Hepatocyte (in vitro differentiated cells): ENCODE measurements around the gene MED29. TPM values are rescaled to one million over a fixed set of nuclear protein-coding genes. Genes with fewer than 3 reads are reported as not detected.

ENCODE experiments used
- DNase-seq: peaks from one replicate; pipeline ENCODE4 v3.0.0-alpha.2; 2016; ENCODE audit warnings: low spot score
- H2AFZ ChIP-seq: fragments of 200-600 bp; sonication (generic); 2 replicates; pipeline ENCODE4 v1.6.0; 2016; ENCODE audit warnings: antibody characterized with exemption, mild to moderate bottlenecking
- H3K27ac ChIP-seq: fragments of 200-600 bp; sonication (generic); 2 replicates; pipeline ENCODE4 v1.5.1; 2016; ENCODE audit warnings: mild to moderate bottlenecking
- H3K27me3 ChIP-seq: fragments of 200-600 bp; sonication (generic); 2 replicates; pipeline ENCODE4 v1.6.1; 2016
- H3K36me3 ChIP-seq: fragments of 200-600 bp; sonication (generic); replicated peaks from 2 replicates; pipeline ENCODE4 v1.5.1; 2016; ENCODE audit warnings: low read depth; ENCODE audit not compliant: insufficient read depth
- H3K4me1 ChIP-seq: fragments of 200-600 bp; sonication (generic); 2 replicates; pipeline ENCODE4 v1.5.1; 2016; ENCODE audit warnings: mild to moderate bottlenecking, moderate library complexity; ENCODE audit not compliant: insufficient read depth
- H3K4me2 ChIP-seq: fragments of 200-600 bp; sonication (generic); 2 replicates; pipeline ENCODE4 v1.6.0; 2016
- H3K4me3 ChIP-seq: fragments of 200-600 bp; sonication (generic); 2 replicates; pipeline ENCODE4 v1.5.1; 2016; ENCODE audit warnings: mild to moderate bottlenecking
- H3K79me2 ChIP-seq: fragments of 200-600 bp; sonication (generic); 2 replicates; pipeline ENCODE4 v1.6.0; 2017; ENCODE audit warnings: mild to moderate bottlenecking
- H3K9me2 ChIP-seq: fragments of 200-600 bp; sonication (generic); replicated peaks from 2 replicates; pipeline ENCODE4 v1.6.0; 2017; ENCODE audit warnings: mild to moderate bottlenecking; ENCODE audit not compliant: insufficient read depth
- H3K9me3 ChIP-seq: fragments of 200-600 bp; sonication (generic); 2 replicates; pipeline ENCODE4 v1.5.1; 2016; ENCODE audit warnings: low read depth, mild to moderate bottlenecking
- H4K20me1 ChIP-seq: fragments of 200-600 bp; sonication (generic); 2 replicates; pipeline ENCODE4 v1.6.0; 2016; ENCODE audit warnings: mild to moderate bottlenecking; ENCODE audit not compliant: insufficient read depth, poor library complexity, severe bottlenecking
- CTCF ChIP-seq: fragments of 200-600 bp; sonication (generic); IDR thresholded peaks from 2 replicates; pipeline ENCODE4 v1.5.1; 2016; ENCODE audit warnings: antibody characterized with exemption, mild to moderate bottlenecking; ENCODE audit not compliant: poor library complexity
- EZH2 ChIP-seq: fragments of 200-600 bp; sonication (generic); IDR thresholded peaks from 2 replicates; pipeline ENCODE4 v1.6.1; 2016; ENCODE audit warnings: antibody characterized with exemption, mild to moderate bottlenecking, borderline replicate concordance
- EZH2phosphoT487 ChIP-seq: fragments of 200-600 bp; sonication (generic); IDR thresholded peaks from one replicate; pipeline ENCODE4 v1.6.1; 2018; ENCODE audit warnings: antibody characterized with exemption, mild to moderate bottlenecking, low read depth, moderate library complexity; ENCODE audit not compliant: unreplicated experiment, severe bottlenecking
- WGBS: methylation state at CpG from one replicate; pipeline ENCODE4 v1.1.6; 2016; ENCODE audit warnings: low lambda C conversion rate; ENCODE audit errors: missing lambda C conversion rate; 5-methylcytosine and 5-hydroxymethylcytosine counted together
- polyA plus RNA-seq: library from polyadenylated mRNA; unstranded; fragments of >200 nt; fragmentation: Nextera tagmentation; extraction: Ambion mirVana; gene quantifications from 2 replicates; pipeline ENCODE4 v1.2.1, GENCODE V29; 2016
- total RNA-seq: library from RNA; depleted of rRNA; stranded (reverse); fragments of >200 nt; gene quantifications from 2 replicates; pipeline ENCODE4 v1.2.3, GENCODE V29; 2014

MED29 gene
- total and polyA plus RNA-seq, 2 experiments from 2014 or later: 18.9 to 38.6 TPM

DNA sequence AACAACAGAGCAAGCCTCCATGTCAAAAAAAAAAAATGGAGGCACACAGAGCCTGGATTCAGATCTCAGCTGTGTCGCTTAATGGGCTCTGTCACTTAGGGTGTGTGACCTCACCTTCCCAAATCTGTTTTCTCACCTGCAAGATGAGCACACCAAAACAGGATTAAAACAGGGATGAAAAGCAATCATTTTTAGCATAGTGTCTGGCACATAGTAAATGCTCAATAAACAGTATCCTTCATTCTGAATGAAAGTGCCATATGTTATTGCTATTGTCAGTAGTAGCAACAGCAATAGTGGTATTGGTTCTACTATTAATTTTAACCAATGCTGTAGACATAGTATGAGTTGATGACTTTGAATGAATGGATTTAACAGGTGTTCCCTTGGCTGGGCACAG is 25.6 kb upstream of the MED29 start:
- Histone ChIP-seq H3K27me3 (no peaks in the 10 kb centered on the region), H3K36me3 (no peaks in the 10 kb centered on the region)
- WGBS: 100% methylated on average over 1 of the region's 1 CpG

GRCh38 chr19:39369200-39369599 is 22.0 kb upstream of the MED29 start:
- H2AFZ ChIP-seq: no peak overlapping the region
- no peak for DNase-seq
- H3K27me3 ChIP-seq: no peaks in the 10 kb centered on the region
- H4K20me1 ChIP-seq: no peaks in the 10 kb centered on the region
- WGBS: 81% methylated on average over 2 of the region's 2 CpGs
- H3K9me3 ChIP-seq: no peaks in the 10 kb centered on the region
- TF ChIP-seq CTCF (no peak), EZH2phosphoT487 (no peak), EZH2 (no peak)
- no peak overlapping the region for H3K4me3 ChIP-seq
- no peaks in the 10 kb centered on the region for H3K9me2 ChIP-seq
- H3K4me2 ChIP-seq: no peak overlapping the region
- no peaks in the 10 kb centered on the region for H3K36me3 ChIP-seq
- H3K27ac ChIP-seq: no peak overlapping the region
- no peaks in the 10 kb centered on the region for H3K4me1 ChIP-seq
- peaks cover 5% of the 10 kb centered on the region for H3K79me2 ChIP-seq

More for the DNA sequence above, 25.6 kb upstream of the MED29 start:
- Histone ChIP-seq H4K20me1 (no peaks in the 10 kb centered on the region), H2AFZ (no peak overlapping the region), H3K79me2 (peaks cover 5% of the 10 kb centered on the region), H3K4me2 (no peak overlapping the region), H3K4me1 (peaks cover 4% of the 10 kb centered on the region), H3K4me3 (no peak overlapping the region), H3K9me2 (no peaks in the 10 kb centered on the region), H3K9me3 (no peaks in the 10 kb centered on the region), H3K27ac (no peak overlapping the region)
- no peak for DNase-seq
- TF ChIP-seq EZH2phosphoT487 (no peak), CTCF (no peak), EZH2 (no peak)

DNA sequence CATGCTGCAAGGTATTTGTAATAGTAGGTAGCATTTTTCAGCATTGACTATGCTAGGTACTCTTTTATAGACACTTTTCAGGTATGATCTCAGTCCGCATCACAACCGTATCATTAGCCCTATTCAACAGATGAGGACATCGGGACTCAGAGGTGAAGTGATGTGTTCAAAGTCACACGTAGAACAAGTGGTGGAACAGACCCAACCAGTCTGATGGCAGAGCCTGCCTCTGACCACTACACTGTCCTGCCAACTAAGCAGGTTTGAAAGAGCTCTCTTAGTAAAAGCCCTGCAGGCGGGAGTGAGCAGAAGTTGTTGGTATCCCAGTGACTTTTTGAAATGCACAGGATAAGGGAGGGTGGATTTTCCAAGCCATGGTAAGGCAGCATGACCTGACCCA is 20.4 kb upstream of the MED29 start:
- Histone ChIP-seq H3K36me3 (no peaks in the 10 kb centered on the region), H3K4me2 (no peak overlapping the region), H3K9me2 (no peaks in the 10 kb centered on the region), H3K4me1 (no peaks in the 10 kb centered on the region), H3K27ac (no peak overlapping the region), H3K4me3 (no peak overlapping the region), H2AFZ (no peak overlapping the region), H4K20me1 (no peaks in the 10 kb centered on the region), H3K79me2 (peaks cover 1% of the 10 kb centered on the region), H3K9me3 (no peaks in the 10 kb centered on the region), H3K27me3 (no peaks in the 10 kb centered on the region)
- no peak for DNase-seq
- WGBS: 95% methylated on average over 5 of the region's 5 CpGs
- TF ChIP-seq EZH2phosphoT487: no peak
- TF ChIP-seq EZH2: no peak
- no peak for TF ChIP-seq CTCF
